Upper lobe of left lung (tissue), 6 donors: ENCODE data around the gene XBP1. TPM values are rescaled to one million over a fixed set of nuclear protein-coding genes. Genes with fewer than 3 reads are reported as not detected.
"Not testable (repeated sequence)": the region's sequence is repeated elsewhere in the genome, so short reads cannot be mapped to it uniquely, and the experiment has no call there.

ENCODE experiments used
- ATAC-seq, 2 donors: fragments of 200-7000 bp; cut with Tn5 transposase; one replicate each; pipeline ENCODE4 v1.9.1; 2022; ENCODE audit warnings: mild to moderate bottlenecking in 2 of 2, moderate library complexity in 2 of 2; ENCODE audit not compliant: low FRiP score in 2 of 2
- DNase-seq, 2 donors: peaks; one replicate each; pipeline ENCODE4 v3.0.0-alpha.2; 2019 to 2020
- H3K27ac ChIP-seq, 4 donors: fragments of 200-600 bp; sonication (generic); one replicate each; pipeline ENCODE4 v1.5.1; 2016 to 2019
- H3K27me3 ChIP-seq, 4 donors: fragments of 200-600 bp; sonication (generic); one replicate each; pipeline ENCODE4 v1.5.1; 2017 to 2019
- H3K36me3 ChIP-seq, 4 donors: fragments of 200-600 bp; sonication (generic); one replicate each; pipeline ENCODE4 v1.5.1; 2016 to 2019
- H3K4me1 ChIP-seq, 4 donors: fragments of 200-600 bp; sonication (generic); one replicate each; pipeline ENCODE4 v1.5.1; 2018 to 2019
- H3K4me3 ChIP-seq, 4 donors: fragments of 200-600 bp; sonication (generic); one replicate each; pipeline ENCODE4 v1.5.1; 2017 to 2019; ENCODE audit warnings: mild to moderate bottlenecking in 2 of 4, moderate library complexity in 1 of 4
- H3K9me3 ChIP-seq, 4 donors: fragments of 200-600 bp; sonication (generic); one replicate each; pipeline ENCODE4 v1.5.1; 2018 to 2019
- EP300 ChIP-seq, 4 donors: sonication (generic); formaldehyde crosslinking; IDR thresholded peaks; one replicate each; pipeline ENCODE4 v1.5.1; 2017; ENCODE audit warnings: antibody characterized with exemption in 4 of 4, control low read depth in 2 of 4
- POLR2A ChIP-seq, 4 donors: fragments of 450-650 bp; IDR thresholded peaks; one replicate each; pipeline ENCODE4 v1.5.1; 2016 to 2017; ENCODE audit warnings: antibody characterized with exemption in 4 of 4, mild to moderate bottlenecking in 2 of 4
- POLR2AphosphoS5 ChIP-seq, 2 donors: sonication (generic); formaldehyde crosslinking; IDR thresholded peaks; one replicate each; pipeline ENCODE4 v1.5.1; 2017; ENCODE audit warnings: antibody characterized with exemption in 2 of 2
- whole genome bisulfite sequencing, 2 donors: methylation state at CpG; one replicate each; pipeline ENCODE4 v1.1.5; 2017 to 2018; 5-methylcytosine and 5-hydroxymethylcytosine counted together
- total RNA-seq, 6 donors: library from RNA; depleted of rRNA in 4 of 6; stranded (reverse); fragments of >200 nt in 4 of 6; gene quantifications; one replicate each; pipeline versions ENCODE4 v1.1.0 to v1.2.1, GENCODE V29; 2016 to 2021
- TF ChIP-seq, protein P1 (sequence below), 6 experiments: fragments of 450-650 bp in 4 of 6; fragments of 200-600 bp in 2 of 6; sonication (generic) in 2 of 6; IDR thresholded peaks; one replicate each; pipeline ENCODE4 v1.5.1; 2016 to 2019; ENCODE audit warnings: antibody characterized with exemption in 6 of 6
- donor health status: DM: no; HTN: no; CAD: no; lungs with moderate emphysema.
- donor health status: DM: no; HTN: yes; CAD: no; lungs with severe emphysema.

XBP1 gene
- total RNA-seq, 6 donors from 2014 or later: 208 to 377 (median 279) TPM

DNA sequence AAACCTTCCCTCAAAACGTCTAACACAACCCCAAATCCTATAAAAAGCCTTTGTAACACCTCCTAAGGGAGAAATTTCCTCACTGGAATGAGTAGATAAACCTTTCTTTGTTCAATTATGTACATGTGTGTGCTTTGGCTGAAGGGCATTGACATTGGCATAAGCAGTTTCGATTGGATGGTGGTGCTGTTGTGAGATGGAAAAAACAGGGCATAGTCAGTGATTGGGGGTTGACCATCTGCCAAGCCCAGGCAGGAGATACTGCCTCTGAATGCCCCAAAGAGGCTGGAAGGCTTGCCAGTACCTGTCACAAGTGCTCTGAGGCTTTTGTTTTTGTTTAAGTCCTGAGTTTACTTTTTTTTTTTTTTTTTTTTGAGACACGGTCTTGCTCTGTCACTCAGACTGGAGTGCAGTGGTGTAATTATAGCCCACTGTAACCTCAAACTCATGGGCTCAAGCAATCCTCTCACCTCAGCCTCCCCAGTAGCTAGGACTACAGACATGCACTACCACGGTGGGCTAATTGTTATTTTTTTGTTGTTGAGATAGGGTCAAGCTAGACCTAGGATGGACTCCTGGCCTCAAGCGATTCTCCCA lies 29.1 kb downstream of the XBP1 start:
- no peak for DNase-seq
- 73 to 80% methylated on average over 5 of the region's 5 CpGs for WGBS, 2 donors
- TF ChIP-seq, protein P1, sequence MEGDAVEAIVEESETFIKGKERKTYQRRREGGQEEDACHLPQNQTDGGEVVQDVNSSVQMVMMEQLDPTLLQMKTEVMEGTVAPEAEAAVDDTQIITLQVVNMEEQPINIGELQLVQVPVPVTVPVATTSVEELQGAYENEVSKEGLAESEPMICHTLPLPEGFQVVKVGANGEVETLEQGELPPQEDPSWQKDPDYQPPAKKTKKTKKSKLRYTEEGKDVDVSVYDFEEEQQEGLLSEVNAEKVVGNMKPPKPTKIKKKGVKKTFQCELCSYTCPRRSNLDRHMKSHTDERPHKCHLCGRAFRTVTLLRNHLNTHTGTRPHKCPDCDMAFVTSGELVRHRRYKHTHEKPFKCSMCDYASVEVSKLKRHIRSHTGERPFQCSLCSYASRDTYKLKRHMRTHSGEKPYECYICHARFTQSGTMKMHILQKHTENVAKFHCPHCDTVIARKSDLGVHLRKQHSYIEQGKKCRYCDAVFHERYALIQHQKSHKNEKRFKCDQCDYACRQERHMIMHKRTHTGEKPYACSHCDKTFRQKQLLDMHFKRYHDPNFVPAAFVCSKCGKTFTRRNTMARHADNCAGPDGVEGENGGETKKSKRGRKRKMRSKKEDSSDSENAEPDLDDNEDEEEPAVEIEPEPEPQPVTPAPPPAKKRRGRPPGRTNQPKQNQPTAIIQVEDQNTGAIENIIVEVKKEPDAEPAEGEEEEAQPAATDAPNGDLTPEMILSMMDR (IDR thresholded peaks at IDR 0.05): no peak
- TF ChIP-seq POLR2A (IDR thresholded peaks at IDR 0.05) (no peak), EP300 (IDR thresholded peaks at IDR 0.05) (no peak), POLR2AphosphoS5 (IDR thresholded peaks at IDR 0.05) (no peak)
- no peak for ATAC-seq
- H3K9me3 ChIP-seq: no peaks in the 10 kb centered on the region
- H3K4me1 ChIP-seq: peaks cover 18 to 31% (median 25%) of the 10 kb centered on the region in 4 donors
- H3K27me3 ChIP-seq: no peaks in the 10 kb centered on the region
- no peak overlapping the region for H3K4me3 ChIP-seq
- peaks cover 0 to 17% (median 2%) of the 10 kb centered on the region in 4 donors for H3K36me3 ChIP-seq
- H3K27ac ChIP-seq: no peak overlapping the region

DNA sequence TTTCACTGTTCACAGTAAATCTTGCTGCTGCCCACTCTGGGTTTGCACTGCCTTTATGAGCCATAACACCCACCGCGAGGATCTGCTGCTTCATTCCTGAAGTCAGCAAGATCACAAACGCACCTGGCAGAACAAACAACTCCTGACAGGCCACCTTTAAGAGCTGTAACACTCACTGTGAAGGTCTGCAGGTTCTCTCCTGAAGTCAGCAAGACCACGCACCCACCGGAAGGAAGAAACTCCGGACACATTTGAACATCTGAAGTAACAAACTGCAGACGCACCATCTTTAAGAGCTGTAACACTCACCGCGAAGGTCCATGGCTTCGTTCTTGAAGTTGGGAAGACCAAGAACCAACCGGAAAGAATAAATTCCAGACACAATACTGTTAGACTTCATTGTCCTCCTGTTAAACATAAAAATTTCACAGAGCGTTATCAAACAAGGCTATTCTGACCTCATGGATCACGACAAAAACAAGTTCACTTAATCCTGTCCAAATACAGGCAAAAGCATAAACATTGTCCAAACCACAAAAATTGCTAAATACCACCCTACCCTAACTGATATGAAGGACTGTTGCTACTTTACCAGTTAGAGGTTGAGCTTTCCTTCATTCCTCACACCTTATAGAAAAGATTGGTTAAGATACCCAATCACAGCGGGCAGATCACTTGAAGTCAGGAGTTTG lies 30.8 kb downstream of the XBP1 start:
- peaks cover 8 to 15% (median 10%) of the 10 kb centered on the region in 4 donors for H3K4me1 ChIP-seq
- no peak for DNase-seq
- H3K36me3 ChIP-seq: peaks cover 0 to 2% (median 0%) of the 10 kb centered on the region in 4 donors
- no peaks in the 10 kb centered on the region for H3K27me3 ChIP-seq
- no peak overlapping the region for H3K4me3 ChIP-seq
- no peaks in the 10 kb centered on the region for H3K9me3 ChIP-seq
- no peak overlapping the region for H3K27ac ChIP-seq
- no peak for TF ChIP-seq EP300 (IDR thresholded peaks at IDR 0.05)
- no peak for TF ChIP-seq POLR2A (IDR thresholded peaks at IDR 0.05)
- TF ChIP-seq POLR2AphosphoS5 (IDR thresholded peaks at IDR 0.05): no peak
- TF ChIP-seq, protein P1 (IDR thresholded peaks at IDR 0.05): no peak
- WGBS, 2 donors: 87 to 91% methylated on average over 14 of the region's 14 CpGs
- no peak for ATAC-seq

DNA sequence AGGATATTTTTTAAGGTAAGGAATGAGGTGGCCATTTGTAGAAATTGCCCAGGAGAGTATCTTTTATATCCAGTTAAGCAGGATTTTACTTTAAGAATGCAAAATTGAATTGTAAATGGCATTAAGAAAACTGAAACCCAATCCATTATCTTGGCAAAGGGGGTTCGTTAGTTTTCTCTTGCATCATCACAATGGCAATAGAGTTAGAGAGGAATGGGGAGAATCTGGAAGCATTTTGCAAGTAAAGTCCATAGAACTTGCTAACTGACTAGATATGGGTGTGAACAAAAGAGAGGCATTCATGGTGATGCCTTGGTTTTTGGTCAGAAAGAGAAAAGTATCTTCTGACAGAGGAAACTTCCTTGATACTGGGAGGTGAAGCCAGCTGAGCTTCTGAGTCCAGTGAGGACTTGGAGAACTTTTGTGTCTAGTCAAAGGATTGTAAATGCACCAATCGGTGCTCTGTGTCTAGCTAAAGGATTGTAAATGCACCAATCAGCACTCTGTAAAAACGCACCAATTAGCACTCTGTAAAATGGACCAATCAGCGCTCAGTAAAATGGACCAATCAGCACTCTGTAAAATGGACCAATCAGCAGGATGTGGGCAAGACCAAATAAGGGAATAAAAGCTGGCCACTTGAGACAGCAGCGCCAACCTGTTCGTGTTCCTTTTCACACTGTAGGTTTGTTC lies 31.5 kb downstream of the XBP1 start:
- H3K27ac ChIP-seq: no peak overlapping the region
- no peak for DNase-seq
- H3K27me3 ChIP-seq: no peaks in the 10 kb centered on the region
- peaks cover under 1 to 8% (median 3%) of the 10 kb centered on the region in 4 donors for H3K4me1 ChIP-seq
- ATAC-seq: no peak
- H3K9me3 ChIP-seq: no peaks in the 10 kb centered on the region
- TF ChIP-seq POLR2A (IDR thresholded peaks at IDR 0.05) (no peak), EP300 (IDR thresholded peaks at IDR 0.05) (no peak), POLR2AphosphoS5 (IDR thresholded peaks at IDR 0.05) (no peak)
- TF ChIP-seq, protein P1 (IDR thresholded peaks at IDR 0.05): no peak
- no peaks in the 10 kb centered on the region for H3K36me3 ChIP-seq
- 86 to 90% methylated on average over 6 of the region's 6 CpGs for WGBS, 2 donors
- no peak overlapping the region for H3K4me3 ChIP-seq

DNA sequence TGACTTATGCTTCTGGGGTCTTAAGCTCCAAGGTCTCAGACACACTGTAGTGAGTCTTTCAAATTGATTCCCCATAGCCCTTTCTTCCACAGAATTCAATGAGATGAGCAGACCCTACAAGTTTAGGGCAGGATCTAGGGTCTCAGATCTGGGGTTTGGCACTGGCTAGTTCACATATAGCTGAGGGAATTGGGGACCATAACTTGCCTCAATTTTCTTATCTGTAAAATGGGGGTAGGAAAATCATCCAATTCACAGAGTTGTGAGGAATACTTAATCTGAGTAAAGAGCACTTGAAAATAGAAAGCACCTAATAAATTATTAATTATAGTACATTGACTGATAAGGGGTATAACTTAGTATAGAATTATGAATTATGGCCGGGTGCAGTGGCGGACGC lies 33.7 kb downstream of the XBP1 start:
- Histone ChIP-seq H3K9me3 (no peaks in the 10 kb centered on the region), H3K27ac (no peak overlapping the region), H3K36me3 (no peaks in the 10 kb centered on the region), H3K4me3 (no peak overlapping the region), H3K4me1 (no peaks in the 10 kb centered on the region), H3K27me3 (no peaks in the 10 kb centered on the region)
- 86 to 93% methylated on average over 3 of the region's 3 CpGs for WGBS, 2 donors
- ATAC-seq (no peak), DNase-seq (no peak)
- TF ChIP-seq, protein P1 (IDR thresholded peaks at IDR 0.05): no peak
- no peak for TF ChIP-seq POLR2AphosphoS5 (IDR thresholded peaks at IDR 0.05)

DNA sequence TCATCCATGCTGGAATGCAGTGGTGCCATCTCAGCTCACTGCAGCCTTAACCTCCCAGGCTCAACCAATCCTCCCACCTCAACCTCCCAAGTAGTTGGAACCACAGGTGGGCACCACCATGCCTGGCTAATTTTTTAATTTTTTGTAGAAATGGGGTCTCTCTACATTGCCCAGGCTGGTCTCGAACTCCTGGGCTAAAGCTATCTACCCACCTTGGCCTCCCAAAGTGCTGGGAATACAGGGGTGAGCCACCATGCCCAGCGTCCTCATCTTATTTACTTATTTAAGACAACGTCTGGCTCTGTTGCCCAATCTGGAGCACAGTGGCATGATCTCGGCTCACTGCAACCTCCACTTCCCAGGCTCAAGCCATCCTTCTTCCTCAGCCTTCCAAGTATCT lies 38.4 kb downstream of the XBP1 start:
- ATAC-seq, H3K36me3 ChIP-seq, DNase-seq, H3K4me3 ChIP-seq, H3K27ac ChIP-seq, H3K9me3 ChIP-seq, H3K27me3 ChIP-seq: not testable (repeated sequence)
- peaks cover 0 to 11% (median 10%) of the 10 kb centered on the region in 4 donors for H3K4me1 ChIP-seq
- WGBS, 2 donors: 89 to 90% methylated on average over 4 of the region's 4 CpGs
